HCT116 (cell line): ENCODE results near the gene SMYD3. TPM values are rescaled to one million over a fixed set of nuclear protein-coding genes. Genes with fewer than 3 reads are reported as not detected.

Source experiments
- ATAC-seq: fragments of 200-7000 bp; cut with Tn5 transposase; 2 replicates; pipeline ENCODE4 v1.9.1; 2020; ENCODE audit warnings: mild to moderate bottlenecking, moderate library complexity
- BruUV-seq: library from RNA; stranded (reverse); fragments of 400-500 nt; replicated peaks from 2 replicates; lab custom pipeline; 2021; lab: Mats Ljungman, UMichigan
- CTCF ChIA-PET: fragments of 300-600 bp; sonication (Branson Sonifier 250); formaldehyde crosslinking; loops from one replicate; lab custom pipeline; 2021; ENCODE audit warnings: antibody characterized with exemption; lab: Charles Lee
- POLR2A ChIA-PET: fragments of 300-600, 350-600 bp; sonication (Branson Sonifier 250); formaldehyde crosslinking; loops from one replicate; lab custom pipeline; 2021; ENCODE audit warnings: antibody characterized with exemption; lab: Charles Lee
- RAD21 ChIA-PET, 2 experiments: fragments of 300-600 bp; sonication (Branson Sonifier 250); formaldehyde crosslinking; loops; one replicate each; lab custom pipeline; 2023; ENCODE audit warnings: low total read pairs in 2 of 2; ENCODE audit not compliant: uncharacterized antibody in 2 of 2, unreplicated experiment in 2 of 2, low non-redundant PET in 1 of 2; lab: Charles Lee
- DNase-seq: peaks from one replicate; pipeline ENCODE4 v3.0.0-alpha.2; 2010; ENCODE audit warnings: low read depth, low spot score
- H2AFZ ChIP-seq: fragments of 200-600 bp; shearing (Covaris generic), sonication (generic); 2 replicates; pipeline ENCODE4 v1.6.1; 2017; ENCODE audit warnings: low read depth, mixed run types, mixed read lengths, antibody characterized with exemption, low read length; ENCODE audit not compliant: poor library complexity, severe bottlenecking
- H3K27ac ChIP-seq: 2 replicates; pipeline ENCODE4 v1.5.1; 2012; ENCODE audit warnings: low read depth, low read length
- H3K27me3 ChIP-seq: fragments of 200-600 bp; sonication (generic); 2 replicates; pipeline ENCODE4 v1.6.1; 2016; ENCODE audit warnings: mixed run types, low read length, mixed read lengths; ENCODE audit not compliant: insufficient read depth
- H3K36me3 ChIP-seq, 2 experiments: fragments of 200-500 bp in 1 of 2; fragments of 200-600 bp in 1 of 2; sonication (Bioruptor generic) in 1 of 2; sonication (generic) in 1 of 2; 2 replicates each; pipeline versions ENCODE4 v1.5.1 to v1.6.1; 2014 to 2016; ENCODE audit warnings: low read length in 2 of 2, inconsistent platforms in 1 of 2, mixed read lengths in 1 of 2, mixed run types in 1 of 2; ENCODE audit not compliant: insufficient read depth in 2 of 2, control insufficient read depth in 1 of 2
- H3K4me1 ChIP-seq, 2 experiments: fragments of 200-600 bp in 1 of 2; sonication (generic) in 1 of 2; 2 replicates each; pipeline versions ENCODE4 v1.5.1 to v1.6.1; 2012 to 2017; ENCODE audit warnings: low read length in 2 of 2, inconsistent platforms in 1 of 2, mild to moderate bottlenecking in 1 of 2, mixed read lengths in 1 of 2, mixed run types in 1 of 2, moderate library complexity in 1 of 2; ENCODE audit not compliant: insufficient read depth in 2 of 2, control insufficient read depth in 1 of 2
- H3K4me2 ChIP-seq: fragments of 200-600 bp; sonication (generic); 2 replicates; pipeline ENCODE4 v1.6.1; 2017; ENCODE audit warnings: mixed run types, low read length, mixed read lengths
- H3K4me3 ChIP-seq, 2 experiments: fragments of 200-600 bp in 1 of 2; sonication (generic) in 1 of 2; replicated peaks in 1 of 2; 2 replicates each; pipeline ENCODE4 v1.5.1; 2011 to 2016; ENCODE audit warnings: low read length in 2 of 2, control low read depth in 1 of 2, low read depth in 1 of 2, mild to moderate bottlenecking in 1 of 2, mixed read lengths in 1 of 2, mixed run types in 1 of 2
- H3K79me2 ChIP-seq: fragments of 200-600 bp; sonication (generic); 2 replicates; pipeline ENCODE4 v1.6.1; 2017; ENCODE audit warnings: mild to moderate bottlenecking, mixed run types, low read length, moderate library complexity, mixed read lengths; ENCODE audit not compliant: insufficient read depth
- H3K9ac ChIP-seq: fragments of 200-600 bp; sonication (generic); 2 replicates; pipeline ENCODE4 v1.6.1; 2016; ENCODE audit warnings: low read length, mixed read lengths
- H3K9me2 ChIP-seq: fragments of 200-600 bp; sonication (generic), shearing (Covaris generic); 2 replicates; pipeline ENCODE4 v1.6.1; 2017; ENCODE audit warnings: mixed run types, mild to moderate bottlenecking, moderate library complexity; ENCODE audit not compliant: insufficient read depth
- H3K9me3 ChIP-seq, 2 experiments: fragments of 200-500 bp in 1 of 2; fragments of 200-600 bp in 1 of 2; sonication (Bioruptor generic) in 1 of 2; sonication (generic) in 1 of 2; 2 replicates each; pipeline ENCODE4 v1.6.1; 2014 to 2017; ENCODE audit warnings: low read length in 2 of 2, mixed read lengths in 2 of 2, inconsistent platforms in 1 of 2, low read depth in 1 of 2, mild to moderate bottlenecking in 1 of 2, mixed run types in 1 of 2, moderate library complexity in 1 of 2; ENCODE audit not compliant: control insufficient read depth in 1 of 2, insufficient read depth in 1 of 2
- H4K20me1 ChIP-seq: fragments of 200-600 bp; sonication (generic), shearing (Covaris generic); 2 replicates; pipeline ENCODE4 v1.6.1; 2017; ENCODE audit warnings: mixed run types, mild to moderate bottlenecking, moderate library complexity; ENCODE audit not compliant: insufficient read depth
- ATF3 ChIP-seq: IDR thresholded peaks from 2 replicates; pipeline ENCODE4 v1.6.1; 2012
- CBX3 ChIP-seq: IDR thresholded peaks from 2 replicates; pipeline ENCODE4 v1.6.1; 2012; ENCODE audit warnings: low read depth
- EZH2phosphoT487 ChIP-seq: fragments of 200-600 bp; IDR thresholded peaks from 2 replicates; pipeline ENCODE4 v1.6.1; 2018; ENCODE audit warnings: antibody characterized with exemption, borderline replicate concordance
- FOSL1 ChIP-seq: IDR thresholded peaks from 2 replicates; pipeline ENCODE4 v1.6.1; 2012; ENCODE audit warnings: low read depth
- MAX ChIP-seq: IDR thresholded peaks from 2 replicates; pipeline ENCODE4 v1.6.1; 2012
- SIN3A ChIP-seq: IDR thresholded peaks from 2 replicates; pipeline ENCODE4 v1.6.1; 2012; ENCODE audit warnings: low read depth
- intact Hi-C: fragments of 100-400 bp; cut with micrococcal nuclease; formaldehyde crosslinking; loops from 2 replicates; pipeline ENCODE4 v1.10.0; 2022
- total RNA-seq: library from RNA; stranded (reverse); gene quantifications from one replicate; pipeline ENCODE4 v1.2.1, GENCODE V29; 2021; ENCODE audit not compliant: unreplicated experiment

SMYD3 gene
- total RNA-seq, 1 experiment from 2014 or later: 33.6 TPM

GRCh38 chr1:245753807-245754206, 753.3 kb downstream of the SMYD3 start:
- ATAC-seq (no peak), DNase-seq (no peak)
- no peaks in the 10 kb centered on the region for H3K4me1 ChIP-seq
- no peak overlapping the region for H3K4me3 ChIP-seq
- BruUV-seq: no TSS peak
- CTCF ChIA-PET: interaction anchor here (1.0 kb wide), 1 partner anchor 135 kb away, joined by 3 read pairs; no protein-coding TSS in a partner anchor
- no peak overlapping the region for H3K4me2 ChIP-seq
- RAD21 ChIA-PET: no interaction called here
- H3K27ac ChIP-seq: no peak overlapping the region
- H4K20me1 ChIP-seq: no peaks in the 10 kb centered on the region
- no peak overlapping the region for H2AFZ ChIP-seq
- no peaks in the 10 kb centered on the region for H3K36me3 ChIP-seq
- H3K9me3 ChIP-seq: no peaks in the 10 kb centered on the region
- POLR2A ChIA-PET: no interaction called here
- no peaks in the 10 kb centered on the region for H3K9me2 ChIP-seq
- intact Hi-C loops: no loop called here
- no peak overlapping the region for H3K9ac ChIP-seq
- no peak for TF ChIP-seq FOSL1
- no peak for TF ChIP-seq MAX
- TF ChIP-seq EZH2phosphoT487: no peak
- H3K27me3 ChIP-seq: no peaks in the 10 kb centered on the region
- no peaks in the 10 kb centered on the region for H3K79me2 ChIP-seq

GRCh38 chr1:245752561-245752960, 754.5 kb downstream of the SMYD3 start:
- Histone ChIP-seq H2AFZ (no peak overlapping the region), H3K36me3 (no peaks in the 10 kb centered on the region), H3K27ac (no peak overlapping the region), H3K27me3 (no peaks in the 10 kb centered on the region), H3K9me3 (no peaks in the 10 kb centered on the region), H3K4me1 (no peaks in the 10 kb centered on the region), H3K9me2 (no peaks in the 10 kb centered on the region), H3K9ac (no peak overlapping the region), H4K20me1 (no peaks in the 10 kb centered on the region), H3K79me2 (no peaks in the 10 kb centered on the region), H3K4me3 (no peak overlapping the region), H3K4me2 (no peak overlapping the region)
- ChIA-PET CTCF (no interaction called here), POLR2A (no interaction called here), RAD21 (no interaction called here)
- ATAC-seq (no peak), DNase-seq (no peak)
- TF ChIP-seq SIN3A (no peak), CBX3 (no peak), ATF3 (no peak)
- intact Hi-C loops: no loop called here
- no TSS peak for BruUV-seq
